Activated CD8-positive, alpha-beta memory T cell treated with anti-CD3 and anti-CD28 coated beads for 24 hours (primary cell): ENCODE measurements around the gene RAB1B.

Source experiments
- DNase-seq: peaks from one replicate; pipeline ENCODE4 v3.0.0-alpha.2; 2020

The RAB1B gene

DNA sequence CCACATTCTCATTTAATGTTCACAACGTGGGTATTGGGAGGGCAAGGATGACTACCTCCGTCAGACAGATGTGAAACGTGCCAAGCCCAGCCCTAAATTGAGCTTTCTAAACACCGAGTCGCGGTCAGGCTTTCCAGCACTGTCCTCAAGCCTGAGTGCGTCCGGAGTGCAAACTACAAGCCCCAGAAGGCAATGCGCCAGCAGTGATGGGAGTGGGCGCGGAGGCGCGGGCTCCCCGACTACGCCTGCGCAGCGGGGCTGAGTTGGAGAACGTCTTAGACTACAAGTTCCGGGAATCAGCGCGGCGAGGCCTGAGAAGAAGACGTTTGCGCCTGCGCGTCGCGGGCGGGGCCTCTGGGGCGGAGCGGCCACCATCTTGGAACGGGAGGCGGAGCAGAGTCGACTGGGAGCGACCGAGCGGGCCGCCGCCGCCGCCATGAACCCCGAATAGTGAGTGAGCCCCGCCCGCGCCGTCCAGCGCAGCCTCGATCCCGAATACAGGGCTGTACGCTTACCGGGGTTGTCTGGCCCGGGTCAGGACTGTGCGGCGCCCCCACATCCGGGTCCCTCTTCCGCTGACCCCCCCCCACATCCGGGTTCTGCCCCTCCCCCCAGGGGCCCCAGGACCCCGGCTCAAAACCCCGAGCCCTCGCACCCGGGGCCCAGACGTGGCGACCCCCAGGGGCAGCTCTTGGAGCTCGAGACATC is at the start of gene RAB1B:
TSS of gene RAB1B (plus strand) at position 396 of the 708 bp plus-strand sequence. CDS start at position 437, 41 bp downstream.
- peak; percentile 100 for DNase-seq

DNA sequence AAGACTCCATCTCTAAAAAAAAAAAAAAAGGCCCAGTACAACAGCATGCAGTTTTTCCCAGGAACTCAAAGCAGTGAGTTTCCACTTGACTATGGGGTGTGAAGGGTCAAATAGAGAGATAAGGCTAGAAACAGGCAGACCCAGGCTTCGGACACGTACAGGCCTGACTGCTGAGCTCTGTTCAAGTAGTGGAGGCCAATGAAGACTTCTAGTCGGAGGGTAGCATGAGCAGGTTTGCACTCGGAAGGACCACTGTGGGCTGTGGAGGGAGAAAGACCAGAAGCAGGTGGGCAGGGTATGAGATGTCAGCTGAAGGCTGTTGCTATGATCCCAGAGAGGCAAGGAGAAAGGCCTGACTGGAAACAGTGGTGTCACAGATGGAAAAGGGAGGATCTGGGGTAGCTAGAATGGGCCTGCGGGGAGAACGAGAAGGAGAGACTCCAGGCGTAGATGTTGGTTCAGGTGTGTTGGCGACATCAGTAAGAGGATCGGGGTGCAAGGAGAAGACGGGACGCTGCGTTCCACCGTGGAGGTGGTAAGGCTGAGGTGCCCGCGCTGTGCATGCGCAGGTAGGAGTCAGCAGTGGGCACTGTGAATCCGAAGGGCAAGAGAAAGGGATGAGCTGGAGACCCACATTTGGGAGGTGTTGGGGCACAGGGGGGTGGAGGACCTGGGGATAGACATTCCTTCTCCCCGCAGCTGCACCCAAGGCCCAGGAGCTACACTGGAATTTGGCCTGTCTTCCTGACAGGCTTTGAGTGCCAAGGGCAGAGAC is 49.4 kb upstream of the RAB1B start:
- DNase-seq: no peak

GRCh38 chr11:66219846-66220565 is 48.4 kb upstream of the RAB1B start:
- no peak for DNase-seq

GRCh38 chr11:66220566-66220935 is 47.9 kb upstream of the RAB1B start:
- no peak for DNase-seq

- DNase-seq: no peak
Measured at GRCh38 chr11:66221012-66221411, 47.4 kb upstream of the RAB1B start.

DNA sequence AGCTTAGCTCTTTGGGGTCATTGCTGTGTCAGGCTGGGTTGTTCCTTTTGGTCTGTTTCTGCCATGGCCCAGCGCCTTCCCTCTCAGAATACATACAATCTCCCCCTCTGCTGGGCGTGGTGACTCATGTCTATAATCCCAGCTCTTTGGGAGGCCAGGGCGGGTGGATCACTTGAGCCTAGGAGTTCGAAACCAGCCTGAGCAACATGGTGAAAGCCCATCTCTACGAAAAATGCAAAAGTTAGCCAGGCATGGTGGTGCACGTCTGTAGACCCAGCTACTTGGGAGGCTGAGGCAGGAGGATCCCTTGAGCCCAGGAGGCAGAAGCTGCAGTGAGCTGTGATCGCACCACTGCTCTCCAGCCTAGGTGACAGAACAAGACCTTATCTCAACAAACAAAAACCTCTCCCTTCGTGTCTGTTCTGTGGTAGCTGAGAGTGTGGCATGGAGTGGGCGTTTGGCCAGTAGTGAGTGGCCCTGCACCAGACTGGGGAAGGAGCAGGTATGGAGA is 46.7 kb upstream of the RAB1B start:
- DNase-seq: no peak

DNA sequence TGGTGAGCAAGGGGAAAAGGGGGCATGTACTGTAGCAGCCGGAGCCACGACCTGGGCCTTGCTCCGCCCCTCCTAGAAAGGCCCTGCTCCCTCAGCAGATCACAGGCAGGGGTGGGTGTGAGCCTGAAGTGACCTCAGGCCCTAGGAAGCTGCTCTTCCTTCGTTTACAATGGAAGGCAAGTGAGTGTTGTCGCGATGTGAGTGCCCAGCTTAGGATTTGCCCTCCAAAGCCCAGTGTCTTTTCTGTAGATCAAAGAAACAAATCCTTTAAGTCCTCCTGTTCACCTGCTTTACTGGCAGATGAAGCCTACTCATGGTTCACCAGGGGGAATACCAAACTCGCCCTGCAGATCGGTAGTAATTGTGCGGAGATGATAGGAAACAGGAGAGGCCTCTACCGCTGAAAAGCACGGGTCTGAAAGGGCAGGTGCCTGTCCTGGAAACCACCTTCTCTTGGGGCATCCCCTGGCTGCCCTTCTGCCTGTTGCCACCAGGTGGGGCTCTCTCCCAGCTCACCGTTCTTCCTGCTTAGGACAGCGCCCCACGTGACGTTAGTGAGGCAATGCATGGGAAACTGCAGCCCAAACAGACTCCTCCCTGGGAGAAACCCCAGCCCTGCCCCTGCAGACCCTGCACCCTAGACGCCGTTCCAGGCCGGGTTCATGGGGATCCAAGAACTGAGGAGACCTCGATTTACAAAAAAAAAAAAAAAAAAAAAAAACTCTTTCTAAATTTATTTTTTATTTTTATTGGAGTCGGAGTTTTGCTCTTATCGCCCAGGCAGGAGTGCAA is 45.9 kb upstream of the RAB1B start:
- peak; percentile 94 for DNase-seq

DNA sequence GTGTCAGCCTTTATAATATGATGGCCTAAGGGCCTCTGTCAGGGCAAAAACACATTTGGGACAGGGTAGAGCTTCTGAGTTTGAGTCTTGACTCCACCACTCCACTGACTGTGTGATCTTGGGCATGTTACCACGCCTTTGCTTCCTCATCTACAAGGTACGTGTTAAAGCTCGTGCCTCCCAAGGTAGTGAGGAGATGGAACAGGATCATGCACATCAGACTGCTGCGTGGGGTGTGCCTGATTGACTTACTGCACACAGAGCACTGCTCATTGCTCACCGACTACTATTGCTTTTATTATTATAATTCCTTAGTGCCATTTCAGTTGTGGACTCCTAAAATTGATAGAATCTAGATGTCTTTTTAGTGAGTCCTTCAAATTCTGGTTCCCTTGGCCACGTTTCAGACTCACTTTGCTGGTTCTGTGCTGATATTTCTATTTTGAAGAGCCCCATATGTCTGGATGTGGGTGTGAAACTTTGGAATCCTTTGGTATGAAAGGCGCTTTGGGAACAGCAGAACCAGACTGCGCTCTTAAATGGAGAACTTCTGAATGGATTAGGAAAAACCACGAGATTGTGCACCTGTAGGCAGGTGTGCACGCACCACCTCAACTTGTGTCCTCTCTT is 44.1 kb upstream of the RAB1B start:
- no peak for DNase-seq

DNA sequence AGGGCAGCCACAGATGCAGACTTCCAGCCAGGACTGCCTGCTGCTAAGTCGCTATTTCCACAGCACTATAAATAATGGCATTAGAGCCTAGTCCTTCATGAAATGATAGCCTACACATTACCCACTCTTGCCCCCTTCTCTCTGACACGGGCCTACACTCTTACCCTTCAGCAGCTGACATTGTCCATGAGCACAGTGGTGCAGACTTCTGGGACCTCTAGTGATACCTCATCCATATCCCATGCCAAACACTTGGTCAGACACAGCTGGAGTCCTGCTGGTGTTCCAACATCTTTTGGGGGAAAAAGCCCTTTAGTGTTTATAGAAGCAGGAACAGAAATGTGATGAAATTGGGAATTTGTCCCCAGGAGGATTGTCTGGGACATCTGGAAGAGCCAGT is 43.4 kb upstream of the RAB1B start:
- no peak for DNase-seq

GRCh38 chr11:66226101-66226500 is 42.3 kb upstream of the RAB1B start:
- no peak for DNase-seq

GRCh38 chr11:66227700-66228099 is 40.7 kb upstream of the RAB1B start:
- no peak for DNase-seq

- DNase-seq: no peak
Measured at GRCh38 chr11:66228521-66228920, 39.9 kb upstream of the RAB1B start.

GRCh38 chr11:66230156-66230555 is 38.3 kb upstream of the RAB1B start:
- no peak for DNase-seq

DNA sequence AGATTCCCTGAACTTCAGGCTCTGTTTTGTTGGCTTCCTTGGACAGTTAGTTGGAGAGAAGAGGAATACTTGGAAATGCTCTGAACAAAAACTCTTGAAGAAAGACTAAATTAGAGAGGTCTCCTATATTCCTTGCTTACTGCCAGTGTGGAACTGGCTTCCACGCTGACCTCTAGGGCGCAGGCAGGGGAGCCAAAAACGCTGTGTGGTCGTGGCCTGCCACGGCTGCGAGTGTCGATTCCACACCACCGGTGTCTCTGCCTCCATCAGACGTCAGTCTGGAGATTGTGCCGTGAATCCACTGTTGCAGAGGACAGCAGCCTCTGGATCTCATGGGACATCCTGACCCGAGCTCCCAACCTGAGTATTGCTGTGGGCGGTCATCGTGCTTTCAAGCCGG is 37.5 kb upstream of the RAB1B start:
- no peak for DNase-seq

DNA sequence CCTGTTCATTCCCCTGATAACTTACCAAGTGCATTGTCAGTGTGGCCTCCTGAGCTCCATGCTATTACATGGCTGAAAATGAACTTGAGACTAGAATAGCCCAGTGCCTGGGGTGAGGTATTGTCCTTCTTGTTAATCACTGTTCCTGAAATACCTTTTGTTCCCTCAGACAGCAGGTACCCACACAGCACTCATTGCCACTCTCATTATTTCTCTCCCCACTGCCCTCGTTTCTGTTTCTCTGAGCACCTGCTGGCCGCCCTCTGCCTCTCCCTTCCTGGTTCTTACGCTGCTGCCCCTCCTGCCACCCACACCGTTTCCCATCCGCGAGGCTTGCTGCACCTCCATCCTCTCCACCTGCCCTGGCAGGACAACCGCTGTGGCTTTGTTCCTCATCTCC is 36.9 kb upstream of the RAB1B start:
- no peak for DNase-seq

DNA sequence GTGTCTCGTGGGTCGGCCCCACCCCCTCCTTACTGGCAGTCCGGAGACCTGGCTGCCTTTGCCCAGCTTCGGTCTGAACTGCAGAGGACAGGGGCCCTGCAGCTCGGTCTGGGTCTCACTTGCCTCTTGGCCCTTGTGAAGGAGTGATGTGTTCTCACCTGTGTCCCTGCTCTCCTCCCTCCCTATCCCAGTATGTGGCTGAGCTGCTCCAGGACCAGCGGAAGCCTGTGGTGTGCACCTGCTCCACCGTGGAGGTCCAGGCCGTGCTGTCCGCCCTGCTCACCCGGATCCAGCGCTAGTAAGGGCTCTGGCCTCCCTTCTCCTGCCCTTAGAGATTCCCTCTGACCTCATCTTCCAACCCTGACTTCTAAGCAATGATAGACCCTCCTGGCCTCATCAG is 35.7 kb upstream of the RAB1B start:
- no peak for DNase-seq

DNA sequence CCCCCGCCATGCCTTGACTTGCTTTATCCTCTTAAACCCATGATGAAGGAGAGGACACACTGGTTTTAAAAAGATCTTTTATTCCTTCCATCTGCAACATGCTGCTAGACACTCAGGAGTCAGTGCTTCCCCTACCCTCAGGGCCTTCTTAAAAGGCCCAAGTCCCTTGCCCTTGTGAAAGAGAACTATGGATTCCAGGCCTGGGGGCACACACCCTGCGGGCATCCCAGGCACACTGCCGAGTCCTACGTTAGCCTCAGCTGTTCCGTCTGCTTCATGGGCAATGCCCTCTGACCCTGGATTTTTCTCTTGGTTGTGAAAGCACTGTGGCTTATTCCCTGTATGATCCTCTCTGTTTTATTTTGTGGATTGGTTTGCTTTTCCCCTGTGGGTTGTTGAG is 35.1 kb upstream of the RAB1B start:
- DNase-seq: no peak

GRCh38 chr11:66235141-66235540 is 33.3 kb upstream of the RAB1B start:
- no peak for DNase-seq

- DNase-seq: no peak
Measured at GRCh38 chr11:66237867-66238266, 30.6 kb upstream of the RAB1B start.

DNA sequence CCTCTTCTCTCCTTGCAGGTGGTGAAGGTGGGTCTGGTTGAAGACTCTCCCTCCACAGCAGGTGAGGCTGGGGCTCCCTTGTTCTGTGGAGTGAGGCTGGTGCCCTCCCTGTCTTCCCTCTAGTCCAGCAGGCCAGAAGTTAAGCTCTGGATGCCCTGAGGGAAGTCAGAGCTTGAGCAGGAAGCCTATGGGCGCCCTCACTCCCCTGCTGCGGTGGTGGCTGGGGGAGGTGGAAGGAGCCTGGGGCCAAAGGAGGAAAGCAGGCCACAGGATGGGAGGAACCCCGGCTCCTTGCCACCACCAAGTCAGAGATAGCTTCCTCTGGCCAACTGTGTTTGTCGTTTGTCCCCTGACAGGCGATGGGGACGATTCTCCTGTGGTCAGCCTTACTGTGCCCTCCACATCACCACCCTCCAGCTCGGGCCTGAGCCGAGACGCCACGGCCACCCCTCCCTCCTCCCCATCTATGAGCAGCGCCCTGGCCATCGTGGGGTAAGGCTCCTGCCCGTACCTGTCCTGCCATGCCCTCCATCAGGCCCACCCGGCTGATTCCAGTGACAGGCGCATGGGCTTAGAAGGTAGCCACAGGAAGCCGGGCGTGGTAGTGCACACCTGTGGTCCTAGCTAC is 29.5 kb upstream of the RAB1B start:
- DNase-seq: no peak

- no peak for DNase-seq
Measured at GRCh38 chr11:66239511-66239910, 28.9 kb upstream of the RAB1B start.
